Activated CD4-positive, alpha-beta T cell treated with anti-CD3 and anti-CD28 coated beads for 36 hours (primary cell): ENCODE measurements around the gene ACVR1B. TPM values are rescaled to one million over a fixed set of nuclear protein-coding genes. Genes with fewer than 3 reads are reported as not detected.
A peak's percentile ranks its signal among the peaks of the same experiment; 100 is the strongest.

Experiments
- ATAC-seq: fragments of 200-7000 bp; cut with Tn5 transposase; one replicate; pipeline ENCODE4 v1.10.0; 2021; ENCODE audit warnings: mild to moderate bottlenecking, moderate library complexity
- CTCF ChIA-PET: fragments of 350-600 bp; sonication (Branson Sonifier 250); formaldehyde crosslinking; loops from one replicate; lab custom pipeline; 2021; ENCODE audit warnings: antibody characterized with exemption; lab: Charles Lee
- POLR2A ChIA-PET: fragments of 350-600 bp; sonication (Branson Sonifier 250); formaldehyde crosslinking; loops from one replicate; lab custom pipeline; 2021; ENCODE audit warnings: antibody characterized with exemption, inconsistent platforms; lab: Charles Lee
- DNase-seq: peaks from one replicate; pipeline ENCODE4 v3.0.0-alpha.2; 2020
- H3K27ac Mint-ChIP-seq: one replicate; pipeline ENCODE4 v1.8.0; 2021; ENCODE audit warnings: mixed read lengths
- H3K27me3 Mint-ChIP-seq: one replicate; pipeline ENCODE4 v1.8.0; 2021; ENCODE audit warnings: mixed read lengths
- H3K36me3 Mint-ChIP-seq: one replicate; pipeline ENCODE4 v1.8.0; 2021; ENCODE audit warnings: low read depth, mixed read lengths
- H3K4me1 Mint-ChIP-seq: one replicate; pipeline ENCODE4 v1.8.0; 2021; ENCODE audit warnings: mixed read lengths
- H3K4me3 Mint-ChIP-seq: one replicate; pipeline ENCODE4 v1.8.0; 2021; ENCODE audit warnings: mild to moderate bottlenecking, moderate library complexity, mixed read lengths
- H3K9me3 Mint-ChIP-seq: one replicate; pipeline ENCODE4 v1.8.0; 2021; ENCODE audit warnings: low read depth, mixed read lengths
- intact Hi-C, 2 experiments: fragments of 100-400 bp; cut with DNase I in 1 of 2; cut with micrococcal nuclease in 1 of 2; formaldehyde crosslinking; loops; one replicate each; pipeline versions ENCODE4 v1.14.2 to v1.15.1; 2022 to 2024; cut with DNase I, micrococcal nuclease
- total RNA-seq, 2 experiments: library from RNA; stranded (reverse); gene quantifications; one replicate each; pipeline ENCODE4 v1.2.3, GENCODE V29; 2021

Gene ACVR1B
- total RNA-seq, 2 experiments from 2014 or later = 10.1 to 12.7 TPM

DNA sequence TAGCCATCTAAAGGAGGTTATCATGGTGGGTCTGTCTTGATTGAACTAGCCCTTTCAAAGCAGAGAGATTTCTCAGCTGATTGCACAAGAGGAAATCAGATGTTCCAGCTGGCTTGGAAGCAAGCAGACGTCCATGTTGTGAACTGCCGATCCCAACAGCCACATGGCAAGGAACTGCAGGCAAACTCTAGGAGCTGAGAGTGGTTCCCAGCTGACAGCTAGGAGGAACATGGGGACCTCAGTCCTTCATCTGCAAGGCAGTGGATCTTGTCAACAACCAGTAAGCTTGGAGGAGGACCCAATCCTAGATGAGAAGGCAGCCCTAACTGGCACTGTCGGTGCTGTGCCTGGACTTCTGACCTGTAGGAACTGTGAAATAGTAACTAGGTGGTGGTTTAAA, 7.7 kb downstream of the ACVR1B start:
- no peak for ATAC-seq
- H3K36me3 Mint-ChIP-seq = peaks cover 17% of the 10 kb centered on the region
- H3K9me3 Mint-ChIP-seq = no peaks in the 10 kb centered on the region
- ChIA-PET CTCF (interaction anchor here (5.9 kb wide), 1 partner anchor 12 kb away, joined by 32 read pairs; no protein-coding TSS in a partner anchor), POLR2A (interaction anchor here (0.5 kb wide), 1 partner anchor 420 kb away, joined by 3 read pairs; no protein-coding TSS in a partner anchor)
- no peak overlapping the region for H3K27ac Mint-ChIP-seq
- H3K27me3 Mint-ChIP-seq = no peaks in the 10 kb centered on the region
- intact Hi-C loops = no loop called here
- H3K4me1 Mint-ChIP-seq = peaks cover 48% of the 10 kb centered on the region
- no peak overlapping the region for H3K4me3 Mint-ChIP-seq
- DNase-seq = no peak

DNA sequence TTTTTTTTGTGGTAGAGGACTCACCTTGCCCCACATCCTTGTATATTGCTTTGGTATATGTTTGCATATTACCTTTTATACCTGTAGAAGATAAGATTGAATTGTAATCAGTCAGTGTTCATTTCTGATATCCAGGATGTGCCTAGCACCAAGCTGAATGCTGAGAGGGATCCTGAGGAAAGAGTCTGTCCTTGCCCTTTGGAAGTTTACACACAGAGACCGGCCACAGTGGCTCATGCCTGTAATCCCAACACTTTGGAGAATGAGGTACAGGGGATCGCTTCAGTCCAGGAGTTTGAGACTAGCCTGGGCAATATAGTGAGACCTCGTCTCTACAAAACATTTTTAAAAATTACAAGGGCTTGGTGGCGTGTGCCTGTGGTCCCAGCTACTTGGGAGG, 8.4 kb downstream of the ACVR1B start:
- no peak overlapping the region for H3K4me3 Mint-ChIP-seq
- no peaks in the 10 kb centered on the region for H3K9me3 Mint-ChIP-seq
- POLR2A ChIA-PET = interaction anchor here (0.5 kb wide), 1 partner anchor 139 kb away, joined by 6 read pairs; no protein-coding TSS in a partner anchor
- H3K27ac Mint-ChIP-seq = no peak overlapping the region
- peaks cover 43% of the 10 kb centered on the region for H3K4me1 Mint-ChIP-seq
- peaks cover 19% of the 10 kb centered on the region for H3K36me3 Mint-ChIP-seq
- H3K27me3 Mint-ChIP-seq = no peaks in the 10 kb centered on the region
- intact Hi-C loops = no loop called here
- ATAC-seq (no peak), DNase-seq (no peak)
- CTCF ChIA-PET = interaction anchor here (5.9 kb wide), 1 partner anchor 12 kb away, joined by 32 read pairs; no protein-coding TSS in a partner anchor

DNA sequence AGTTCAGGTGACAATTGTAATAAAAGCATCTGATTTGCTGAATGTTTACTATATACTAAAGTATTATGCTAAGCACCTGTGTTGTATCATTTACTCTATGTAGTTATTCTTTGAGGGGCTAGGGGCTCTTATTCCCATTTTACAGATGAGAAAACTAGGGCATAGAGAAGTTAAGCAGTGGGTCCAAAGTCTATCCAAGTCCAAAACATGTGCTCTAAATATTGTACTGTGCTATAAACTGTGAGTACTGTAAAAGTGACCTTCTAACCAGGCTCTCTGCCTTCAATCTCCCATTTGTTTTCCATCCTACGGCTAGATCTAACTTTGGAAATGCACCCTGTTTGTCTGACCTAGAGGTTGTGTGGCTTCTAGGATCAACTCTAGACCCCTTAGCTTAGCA, 9.0 kb downstream of the ACVR1B start:
- DNase-seq (no peak), ATAC-seq (no peak)
- intact Hi-C loops = no loop called here
- Mint-ChIP-seq H3K9me3 (no peaks in the 10 kb centered on the region), H3K27ac (no peak overlapping the region), H3K27me3 (no peaks in the 10 kb centered on the region), H3K36me3 (peaks cover 19% of the 10 kb centered on the region), H3K4me1 (peaks cover 37% of the 10 kb centered on the region), H3K4me3 (no peak overlapping the region)
- ChIA-PET POLR2A (interaction anchor here (0.5 kb wide), 1 partner anchor 140 kb away, joined by 6 read pairs; no protein-coding TSS in a partner anchor), CTCF (interaction anchor here (5.9 kb wide), 1 partner anchor 11 kb away, joined by 32 read pairs; no protein-coding TSS in a partner anchor)

DNA sequence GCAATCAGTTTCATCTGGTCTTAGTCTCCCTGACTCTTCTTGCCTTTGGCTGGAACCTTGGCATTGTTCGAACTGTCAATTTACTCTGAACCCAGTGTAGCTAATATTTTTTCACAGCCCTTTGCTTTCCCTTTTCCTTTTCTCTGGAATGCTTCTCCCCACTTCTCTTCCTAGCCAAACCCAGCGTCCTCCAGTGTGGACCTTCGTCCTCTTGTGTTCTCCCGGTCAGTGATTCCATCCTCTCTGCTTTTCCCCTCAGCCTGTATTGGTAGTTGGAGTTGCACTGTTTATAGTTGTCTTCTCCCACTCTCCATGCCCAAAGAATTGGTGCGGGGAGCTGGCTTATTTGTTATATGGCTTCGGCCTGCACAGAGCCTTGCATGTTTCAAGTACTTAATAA, 9.4 kb downstream of the ACVR1B start:
- H3K27me3 Mint-ChIP-seq = no peaks in the 10 kb centered on the region
- H3K9me3 Mint-ChIP-seq = no peaks in the 10 kb centered on the region
- ATAC-seq (no peak), DNase-seq (no peak)
- ChIA-PET CTCF (interaction anchor here (5.9 kb wide), 1 partner anchor 11 kb away, joined by 32 read pairs; no protein-coding TSS in a partner anchor), POLR2A (no interaction called here)
- no peak overlapping the region for H3K4me3 Mint-ChIP-seq
- peaks cover 33% of the 10 kb centered on the region for H3K4me1 Mint-ChIP-seq
- peaks cover 19% of the 10 kb centered on the region for H3K36me3 Mint-ChIP-seq
- intact Hi-C loops = loop anchor here in 1 of 2 experiments (1.0 kb wide), 1 partner anchor 10 kb away; no protein-coding TSS in a partner anchor
- H3K27ac Mint-ChIP-seq = no peak overlapping the region

DNA sequence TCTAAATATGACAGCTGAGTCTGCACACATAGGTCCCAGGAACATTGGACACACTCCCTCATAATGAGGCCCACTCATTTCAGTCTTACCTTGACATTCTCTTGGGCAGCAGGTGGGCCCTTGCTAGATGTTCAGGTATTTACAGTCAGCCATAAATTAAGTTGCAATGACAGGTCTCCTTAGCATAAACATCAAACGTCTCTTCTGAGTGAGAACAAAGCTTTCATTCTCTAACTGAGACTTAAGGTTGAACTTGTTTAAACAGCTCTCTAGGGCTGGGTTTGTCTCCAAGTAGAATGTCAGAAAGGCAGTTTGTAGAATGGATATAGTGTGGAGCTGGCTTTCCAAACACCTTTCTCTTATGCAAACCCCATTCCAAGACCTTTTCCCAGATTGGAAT, 10.3 kb downstream of the ACVR1B start:
- ATAC-seq (peak; percentile 64), DNase-seq (no peak)
- Mint-ChIP-seq H3K27me3 (no peaks in the 10 kb centered on the region), H3K4me1 (peaks cover 31% of the 10 kb centered on the region), H3K4me3 (no peak overlapping the region), H3K9me3 (no peaks in the 10 kb centered on the region), H3K27ac (no peak overlapping the region), H3K36me3 (peaks cover 19% of the 10 kb centered on the region)
- ChIA-PET CTCF (interaction anchor here (0.5 to 5.9 kb wide), 9 partner anchors 10 to 87 kb away, joined by 3 to 32 read pairs (median 4); no protein-coding TSS in a partner anchor), POLR2A (interaction anchor here (0.6 kb wide), 1 partner anchor 1742 kb away, joined by 3 read pairs; no protein-coding TSS in a partner anchor)
- intact Hi-C loops = loop anchor here in 1 of 2 experiments (1.0 kb wide), 1 partner anchor 9 kb away; no protein-coding TSS in a partner anchor

DNA sequence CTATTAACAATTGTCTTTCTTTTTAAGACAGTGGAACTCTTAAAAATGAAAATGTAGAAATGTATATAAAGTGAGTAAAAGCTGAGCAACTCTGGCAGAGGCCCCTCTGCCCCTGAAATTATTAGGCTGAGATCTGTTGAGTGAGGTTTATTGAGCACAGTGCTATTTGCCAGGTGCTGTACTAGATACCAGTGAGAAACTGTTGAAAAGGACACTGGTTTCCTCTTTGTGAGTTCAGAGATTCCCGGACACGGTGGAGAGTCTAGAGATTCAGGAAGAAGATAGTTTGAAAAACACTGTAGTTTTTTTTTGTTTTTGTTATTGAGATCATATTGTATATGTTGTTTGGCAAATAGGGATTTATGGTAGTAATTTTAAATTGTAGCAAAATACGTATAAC, 11.2 kb downstream of the ACVR1B start:
- Mint-ChIP-seq H3K27ac (no peak overlapping the region), H3K4me3 (no peak overlapping the region), H3K27me3 (no peaks in the 10 kb centered on the region), H3K9me3 (no peaks in the 10 kb centered on the region), H3K36me3 (peaks cover 19% of the 10 kb centered on the region), H3K4me1 (peaks cover 29% of the 10 kb centered on the region)
- intact Hi-C loops = no loop called here
- DNase-seq (no peak), ATAC-seq (no peak)
- ChIA-PET CTCF (interaction anchor here (0.7 to 5.9 kb wide), 8 partner anchors 9 to 87 kb away, joined by 3 to 32 read pairs (median 4); no protein-coding TSS in a partner anchor), POLR2A (no interaction called here)

DNA sequence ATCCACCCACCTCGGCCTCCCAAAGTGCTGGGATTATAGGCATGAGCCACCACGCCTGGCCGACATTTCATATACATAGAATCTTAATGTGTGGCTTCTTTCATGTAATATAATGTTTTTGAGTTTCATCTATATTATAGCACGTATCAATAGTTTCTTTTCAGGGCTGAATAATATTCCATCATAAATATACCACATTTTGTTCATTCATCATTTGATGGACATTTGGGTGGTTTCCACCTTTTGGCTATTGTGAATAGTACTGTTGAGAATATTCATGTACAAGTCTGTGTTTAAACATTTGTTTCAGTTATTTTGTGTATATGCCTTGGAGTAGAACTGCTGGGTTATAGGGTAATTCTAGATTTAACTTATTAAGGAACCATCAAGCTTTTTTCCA, 12.0 kb downstream of the ACVR1B start:
- Mint-ChIP-seq H3K9me3 (no peaks in the 10 kb centered on the region), H3K27ac (no peak overlapping the region), H3K4me3 (no peak overlapping the region), H3K36me3 (peaks cover 19% of the 10 kb centered on the region), H3K4me1 (peaks cover 29% of the 10 kb centered on the region), H3K27me3 (no peaks in the 10 kb centered on the region)
- DNase-seq (no peak), ATAC-seq (no peak)
- intact Hi-C loops = no loop called here
- CTCF ChIA-PET = no interaction called here
- POLR2A ChIA-PET = no interaction called here

DNA sequence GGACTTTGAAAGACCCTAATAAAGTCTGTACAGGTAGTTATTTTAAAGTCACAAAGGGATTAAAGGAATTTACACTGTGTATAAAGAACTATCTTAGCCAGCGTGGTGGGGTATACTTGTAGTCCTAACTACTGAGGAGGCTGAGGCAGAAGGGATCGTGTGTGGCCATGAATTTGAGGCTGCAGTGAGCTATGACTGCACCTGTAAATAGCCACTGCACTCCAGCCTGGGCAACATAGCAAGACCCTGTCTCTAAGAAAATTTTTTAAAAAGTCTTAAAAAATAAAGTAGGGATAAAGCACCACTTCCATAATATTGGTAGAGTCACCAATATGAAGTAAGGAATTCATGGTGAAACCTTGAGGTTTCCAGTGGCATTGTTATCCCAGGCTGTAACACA, 18.1 kb downstream of the ACVR1B start:
- ATAC-seq (no peak), DNase-seq (no peak)
- no peak overlapping the region for H3K27ac Mint-ChIP-seq
- no peaks in the 10 kb centered on the region for H3K9me3 Mint-ChIP-seq
- H3K4me3 Mint-ChIP-seq = no peak overlapping the region
- intact Hi-C loops = loop anchor here (2.0 to 10.0 kb wide), 6 partner anchors 19 to 575 kb away; partner anchors contain the start of genes ACVR1B (in 1 of the 2), GALNT6 (in 1 of the 2), SLC4A8 (in 1 of the 2) and TAMALIN (in 1 of the 2)
- ChIA-PET CTCF (interaction anchor here (1.5 to 3.7 kb wide), 5 partner anchors 10 to 56 kb away, joined by 3 to 32 read pairs (median 13); no protein-coding TSS in a partner anchor), POLR2A (no interaction called here)
- H3K4me1 Mint-ChIP-seq = peaks cover 50% of the 10 kb centered on the region
- H3K36me3 Mint-ChIP-seq = peaks cover under 1% of the 10 kb centered on the region
- H3K27me3 Mint-ChIP-seq = no peaks in the 10 kb centered on the region

DNA sequence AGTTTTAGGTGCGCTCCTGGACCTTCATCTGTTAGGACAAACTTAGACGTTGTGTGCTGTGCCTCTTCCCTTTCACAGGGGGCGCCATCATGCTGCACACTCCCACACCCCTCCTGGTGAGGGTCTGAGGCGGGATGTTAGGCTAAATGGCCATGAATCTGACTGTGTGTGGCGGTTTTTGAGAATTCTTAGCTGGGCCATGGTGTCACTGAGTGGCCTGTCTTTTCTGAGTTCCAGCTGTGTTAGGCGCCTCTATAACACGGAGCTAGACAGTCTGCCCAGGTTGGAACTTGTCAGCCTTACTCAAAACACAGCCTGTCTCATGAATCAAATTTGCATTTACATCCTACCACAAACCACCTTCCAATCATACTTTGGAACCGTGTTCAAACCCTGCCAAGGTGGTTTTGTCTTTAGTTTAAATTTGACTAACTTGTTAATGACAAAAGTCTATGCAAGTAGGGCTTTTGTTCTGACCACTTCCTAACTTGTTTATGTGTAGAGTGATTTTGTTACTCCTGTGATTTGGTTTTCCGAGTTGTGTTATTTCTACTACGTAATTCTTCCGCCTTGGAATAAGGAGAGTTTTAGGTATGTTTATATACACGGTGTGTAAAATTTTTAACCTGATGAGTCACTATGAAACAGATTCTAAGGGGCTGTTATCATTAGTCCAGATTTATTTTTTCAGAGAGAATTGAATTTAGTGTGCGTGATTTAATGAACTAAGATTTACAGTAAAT, 19.6 kb downstream of the ACVR1B start:
- peak overlapping the region; percentile 82 for H3K27ac Mint-ChIP-seq
- peaks cover 10% of the 10 kb centered on the region for H3K36me3 Mint-ChIP-seq
- intact Hi-C loops = loop anchor here (1.0 to 10.0 kb wide), 12 partner anchors 10 to 602 kb away; partner anchors contain the start of genes ACVR1B (in 2 of the 2), GALNT6 (in 1 of the 2), SLC4A8 (in 1 of the 2) and TAMALIN (in 1 of the 2)
- peak; percentile 85 for ATAC-seq
- ChIA-PET POLR2A (interaction anchor here (0.5 to 2.0 kb wide), 3 partner anchors 19 to 1238 kb away, joined by 3 to 8 read pairs (median 8); partner anchors contain the start of gene ACVR1B), CTCF (interaction anchor here (0.5 to 3.7 kb wide), 20 partner anchors 10 to 307 kb away, joined by 3 to 32 read pairs (median 5); no protein-coding TSS in a partner anchor)
- peak; percentile 70 for DNase-seq
- no peaks in the 10 kb centered on the region for H3K9me3 Mint-ChIP-seq
- no peaks in the 10 kb centered on the region for H3K27me3 Mint-ChIP-seq
- peaks cover 64% of the 10 kb centered on the region for H3K4me1 Mint-ChIP-seq
- H3K4me3 Mint-ChIP-seq = peak overlapping the region; percentile 53

DNA sequence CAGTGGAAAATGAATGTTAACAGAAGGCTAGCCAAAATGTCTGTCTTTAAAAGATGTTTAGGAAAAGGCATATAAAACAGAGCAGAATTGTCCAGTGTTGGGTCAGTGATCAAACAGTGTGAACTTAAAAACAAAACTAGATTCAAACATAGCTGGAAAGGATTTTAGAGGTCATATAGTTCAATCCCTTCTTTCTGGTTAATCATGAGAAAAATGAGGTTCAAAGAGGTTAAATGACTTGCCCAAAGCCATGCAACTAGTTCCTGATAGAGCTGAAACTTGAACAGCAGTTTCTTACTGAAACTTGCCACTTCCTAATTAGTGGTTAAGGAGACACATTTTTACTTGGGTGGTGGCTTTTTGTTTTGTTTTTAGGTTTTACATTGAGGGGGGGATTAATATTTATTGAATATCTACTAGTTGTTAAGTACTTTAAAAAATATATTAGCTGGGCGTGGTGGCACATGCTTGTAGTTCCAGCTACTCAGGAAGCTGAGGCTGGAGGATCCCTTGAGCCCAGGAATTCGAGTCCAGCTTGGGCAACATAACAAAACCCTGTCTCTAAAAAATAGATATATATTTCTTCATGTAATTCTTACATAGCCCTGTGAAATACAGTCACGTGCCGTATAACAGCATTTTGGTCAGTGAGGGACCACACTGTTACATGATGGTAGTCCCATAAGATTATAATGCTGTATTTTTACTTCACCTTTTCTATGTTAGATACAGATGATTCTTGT, 20.4 kb downstream of the ACVR1B start:
- H3K27me3 Mint-ChIP-seq = no peaks in the 10 kb centered on the region
- H3K4me3 Mint-ChIP-seq = no peak overlapping the region
- no peak for DNase-seq
- H3K27ac Mint-ChIP-seq = peak overlapping the region; percentile 81
- intact Hi-C loops = loop anchor here (1.0 to 10.0 kb wide), 12 partner anchors 11 to 603 kb away; partner anchors contain the start of genes ACVR1B (in 2 of the 2), GALNT6 (in 1 of the 2), SLC4A8 (in 1 of the 2) and TAMALIN (in 1 of the 2)
- ATAC-seq = no peak
- peaks cover 18% of the 10 kb centered on the region for H3K36me3 Mint-ChIP-seq
- H3K9me3 Mint-ChIP-seq = no peaks in the 10 kb centered on the region
- peaks cover 72% of the 10 kb centered on the region for H3K4me1 Mint-ChIP-seq
- ChIA-PET CTCF (interaction anchor here (0.7 to 3.7 kb wide), 12 partner anchors 9 to 119 kb away, joined by 3 to 32 read pairs (median 8); no protein-coding TSS in a partner anchor), POLR2A (interaction anchor here (0.7 to 2.0 kb wide), 2 partner anchors 20 to 80 kb away, joined by 3 to 8 read pairs; partner anchors contain the start of gene ACVR1B)
